ENCODE measurements around the gene MOB3B. TPM values are rescaled to one million over a fixed set of nuclear protein-coding genes. Genes with fewer than 3 reads are reported as not detected.

MOB3B gene
- total RNA-seq, 1 donor from 2014 or later: 17.8 TPM

DNA sequence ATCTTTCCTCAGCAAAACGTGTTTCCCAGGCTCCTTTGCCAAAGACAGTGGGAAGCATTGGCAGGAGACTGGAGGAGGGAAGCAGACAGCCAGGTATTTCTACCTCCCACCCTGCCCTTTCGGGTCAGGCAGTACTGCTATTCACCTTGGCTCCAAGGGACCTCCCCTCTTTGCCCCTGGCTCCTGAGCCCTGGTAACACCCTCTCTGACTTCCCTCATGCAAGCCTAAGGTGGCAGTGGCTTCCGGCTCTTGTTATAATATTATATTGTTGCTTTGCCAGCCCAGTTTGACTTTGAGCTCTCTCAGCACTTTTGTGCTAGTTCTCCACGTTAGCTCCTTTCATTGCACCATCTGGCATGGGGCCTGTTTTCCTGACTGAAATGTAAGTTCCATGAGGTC lies 87.2 kb downstream of the MOB3B start:
- no peak for DNase-seq
- H3K4me3 ChIP-seq: no peak overlapping the region
- H3K27me3 ChIP-seq: no peaks in the 10 kb centered on the region
- intact Hi-C loops (cut with DNase I): no loop called here
- ATAC-seq: no peak
- H3K4me1 ChIP-seq: peaks cover 9% of the 10 kb centered on the region
- H3K27ac ChIP-seq: no peak overlapping the region
- TF ChIP-seq, protein P1, sequence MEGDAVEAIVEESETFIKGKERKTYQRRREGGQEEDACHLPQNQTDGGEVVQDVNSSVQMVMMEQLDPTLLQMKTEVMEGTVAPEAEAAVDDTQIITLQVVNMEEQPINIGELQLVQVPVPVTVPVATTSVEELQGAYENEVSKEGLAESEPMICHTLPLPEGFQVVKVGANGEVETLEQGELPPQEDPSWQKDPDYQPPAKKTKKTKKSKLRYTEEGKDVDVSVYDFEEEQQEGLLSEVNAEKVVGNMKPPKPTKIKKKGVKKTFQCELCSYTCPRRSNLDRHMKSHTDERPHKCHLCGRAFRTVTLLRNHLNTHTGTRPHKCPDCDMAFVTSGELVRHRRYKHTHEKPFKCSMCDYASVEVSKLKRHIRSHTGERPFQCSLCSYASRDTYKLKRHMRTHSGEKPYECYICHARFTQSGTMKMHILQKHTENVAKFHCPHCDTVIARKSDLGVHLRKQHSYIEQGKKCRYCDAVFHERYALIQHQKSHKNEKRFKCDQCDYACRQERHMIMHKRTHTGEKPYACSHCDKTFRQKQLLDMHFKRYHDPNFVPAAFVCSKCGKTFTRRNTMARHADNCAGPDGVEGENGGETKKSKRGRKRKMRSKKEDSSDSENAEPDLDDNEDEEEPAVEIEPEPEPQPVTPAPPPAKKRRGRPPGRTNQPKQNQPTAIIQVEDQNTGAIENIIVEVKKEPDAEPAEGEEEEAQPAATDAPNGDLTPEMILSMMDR (IDR thresholded peaks at IDR 0.05): no peak
- no peaks in the 10 kb centered on the region for H3K36me3 ChIP-seq
- H3K9me3 ChIP-seq: no peaks in the 10 kb centered on the region

DNA sequence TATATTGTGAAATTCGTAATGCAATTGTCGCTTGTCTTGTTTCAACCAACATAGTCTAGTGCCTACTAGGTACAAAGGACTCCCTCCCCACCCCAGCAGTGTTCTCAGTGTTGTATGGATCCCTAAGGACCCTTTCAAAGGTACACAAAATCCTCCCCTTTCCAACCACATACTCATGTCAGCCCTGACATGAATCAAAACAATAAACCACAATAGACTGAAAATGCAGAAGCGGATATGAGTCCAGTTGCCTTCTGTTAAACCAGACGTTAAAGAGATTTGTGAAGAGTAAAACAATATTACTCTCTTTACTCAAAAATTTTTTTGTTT lies 87.9 kb downstream of the MOB3B start:
- H3K4me3 ChIP-seq: no peak overlapping the region
- no peaks in the 10 kb centered on the region for H3K27me3 ChIP-seq
- intact Hi-C loops (cut with DNase I): no loop called here
- no peak for DNase-seq
- H3K4me1 ChIP-seq: peaks cover 11% of the 10 kb centered on the region
- H3K36me3 ChIP-seq: no peaks in the 10 kb centered on the region
- TF ChIP-seq, protein P1 (IDR thresholded peaks at IDR 0.05): no peak
- ATAC-seq: no peak
- no peak overlapping the region for H3K27ac ChIP-seq
- no peaks in the 10 kb centered on the region for H3K9me3 ChIP-seq

DNA sequence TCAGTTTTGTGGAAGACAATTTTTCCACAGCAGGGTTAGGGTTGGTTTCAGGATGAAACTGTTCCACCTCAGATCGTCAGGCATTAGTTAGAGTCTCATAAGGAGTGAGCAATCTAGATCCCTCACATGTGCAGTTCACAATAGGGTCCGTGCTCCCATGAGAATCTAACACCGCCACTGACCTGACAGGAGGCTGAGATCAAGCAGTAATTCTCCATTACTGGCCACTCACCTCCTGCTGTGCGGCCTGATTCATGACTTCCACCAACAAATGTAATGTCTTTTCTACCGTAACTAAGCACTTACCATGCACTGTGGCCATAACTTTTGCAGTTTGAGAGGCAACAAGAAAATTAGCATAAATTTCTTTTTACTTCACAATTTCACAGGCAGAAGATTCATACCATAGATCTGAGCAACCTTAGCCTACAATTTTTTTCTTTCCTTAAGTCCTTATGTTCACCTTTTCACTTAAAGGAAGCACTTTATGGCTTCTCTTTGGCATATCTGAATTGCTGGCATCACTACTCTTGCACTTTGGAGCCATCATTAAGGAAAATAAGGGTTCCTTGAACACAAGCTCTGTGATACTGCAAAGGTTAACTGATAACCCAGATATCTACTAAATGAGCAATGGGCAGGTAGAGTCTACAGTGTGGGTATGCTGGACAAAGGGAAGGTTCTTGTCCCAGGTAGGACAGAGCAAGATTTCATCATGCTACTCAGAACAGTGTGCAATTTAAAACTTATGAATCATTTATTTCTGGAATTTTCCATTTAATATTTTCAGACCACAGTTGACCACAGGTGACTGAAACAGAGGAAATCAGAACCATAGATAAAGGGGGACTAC lies 88.5 kb downstream of the MOB3B start:
- Histone ChIP-seq H3K36me3 (no peaks in the 10 kb centered on the region), H3K27ac (no peak overlapping the region), H3K9me3 (no peaks in the 10 kb centered on the region), H3K4me1 (peaks cover 11% of the 10 kb centered on the region), H3K27me3 (no peaks in the 10 kb centered on the region), H3K4me3 (no peak overlapping the region)
- DNase-seq (no peak), ATAC-seq (no peak)
- intact Hi-C loops (cut with DNase I): no loop called here
- TF ChIP-seq, protein P1 (IDR thresholded peaks at IDR 0.05): no peak

DNA sequence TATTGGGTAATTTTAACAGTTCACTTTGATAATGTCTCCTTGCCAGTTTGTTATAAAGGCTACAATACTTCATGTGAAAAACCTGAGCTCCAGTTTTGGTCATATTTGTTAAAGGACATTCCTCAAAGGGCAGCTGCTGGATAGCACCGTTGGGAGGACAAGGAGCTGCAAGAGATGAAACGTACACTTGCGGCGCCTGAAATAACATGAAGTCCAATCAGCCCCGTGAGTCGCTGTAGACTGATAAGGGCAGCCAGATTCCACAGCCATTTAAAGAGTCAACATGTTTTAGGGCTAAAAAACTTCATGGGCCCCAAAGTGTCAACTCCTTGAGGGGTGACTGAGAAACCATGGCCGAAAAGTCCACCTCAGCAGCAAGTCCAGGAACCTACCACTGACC lies 91.1 kb downstream of the MOB3B start:
- Histone ChIP-seq H3K36me3 (no peaks in the 10 kb centered on the region), H3K4me1 (peaks cover 23% of the 10 kb centered on the region), H3K4me3 (no peak overlapping the region), H3K27ac (no peak overlapping the region), H3K27me3 (no peaks in the 10 kb centered on the region), H3K9me3 (no peaks in the 10 kb centered on the region)
- TF ChIP-seq, protein P1 (IDR thresholded peaks at IDR 0.05): no peak
- no peak for DNase-seq
- intact Hi-C loops (cut with DNase I): loop anchor here (10.0 kb wide), 1 partner anchor 46 kb away; no protein-coding TSS in a partner anchor
- no peak for ATAC-seq

DNA sequence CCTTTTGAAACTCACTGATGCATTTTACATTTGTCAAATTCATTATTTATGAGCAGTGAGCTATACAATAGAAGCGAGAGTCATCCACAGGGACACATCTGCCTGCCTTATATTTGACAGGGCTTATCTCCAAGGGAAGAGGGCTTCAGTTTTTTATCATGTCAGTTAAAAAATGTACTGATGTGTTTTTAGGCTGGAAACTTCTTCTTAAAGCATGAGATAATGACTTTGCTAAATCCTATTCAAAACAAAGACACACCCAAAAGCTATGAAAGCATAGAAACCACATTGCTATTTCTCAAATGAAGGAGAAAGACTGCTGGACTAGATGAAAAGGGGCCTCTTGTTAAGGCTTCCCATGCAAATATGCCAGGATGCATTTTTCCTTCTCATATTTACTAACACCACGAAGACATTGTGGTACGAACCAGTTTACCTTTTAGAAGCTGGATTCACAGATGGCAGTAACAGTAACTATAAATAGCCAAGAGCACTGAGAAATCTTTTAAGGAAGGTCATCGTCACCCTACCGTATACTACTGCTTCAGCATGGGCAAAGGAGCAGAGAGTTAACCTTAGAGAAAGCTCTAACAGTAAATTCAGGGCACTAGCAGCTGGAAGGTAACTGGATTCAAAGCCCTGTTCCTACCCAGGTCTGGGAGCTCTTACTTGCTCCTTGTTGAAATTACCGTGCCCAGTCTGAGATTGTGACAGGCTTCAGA lies 91.8 kb downstream of the MOB3B start:
- no peak for ATAC-seq
- TF ChIP-seq, protein P1 (IDR thresholded peaks at IDR 0.05): no peak

More for the DNA sequence above, 91.8 kb downstream of the MOB3B start:
- no peaks in the 10 kb centered on the region for H3K27me3 ChIP-seq
- no peak overlapping the region for H3K4me3 ChIP-seq
- H3K36me3 ChIP-seq: no peaks in the 10 kb centered on the region
- H3K27ac ChIP-seq: no peak overlapping the region
- H3K4me1 ChIP-seq: peaks cover 24% of the 10 kb centered on the region
- no peak for DNase-seq
- intact Hi-C loops (cut with DNase I): loop anchor here (10.0 kb wide), 1 partner anchor 47 kb away; no protein-coding TSS in a partner anchor
- H3K9me3 ChIP-seq: no peaks in the 10 kb centered on the region

All from upper lobe of right lung (tissue), 1 donor.